SU-DHL-6 (cell line): ENCODE data around the gene SNX1.

Source experiments
- H2AFZ ChIP-seq: fragments of 200-600 bp; sonication (generic); 2 replicates; pipeline ENCODE4 v1.6.1; 2014; ENCODE audit warnings: low read depth, mild to moderate bottlenecking, moderate library complexity, mixed read lengths, antibody characterized with exemption, low read length; ENCODE audit not compliant: severe bottlenecking
- H3F3A ChIP-seq: fragments of 200-600 bp; shearing (Covaris generic); 2 replicates; pipeline ENCODE4 v1.6.0; 2016; ENCODE audit warnings: antibody characterized with exemption, mild to moderate bottlenecking; ENCODE audit not compliant: insufficient read depth
- H3K27ac ChIP-seq: fragments of 200-600 bp; sonication (generic); 2 replicates; pipeline ENCODE4 v1.5.1; 2016; ENCODE audit warnings: low read depth, mild to moderate bottlenecking, low read length, moderate library complexity, mixed read lengths
- H3K27me3 ChIP-seq: fragments of 200-600 bp; sonication (generic), shearing (Covaris generic); 2 replicates; pipeline ENCODE4 v1.6.0; 2014; ENCODE audit warnings: mild to moderate bottlenecking, low read length
- H3K36me3 ChIP-seq: fragments of 200-600 bp; sonication (generic); 2 replicates; pipeline ENCODE4 v1.6.1; 2014; ENCODE audit warnings: mild to moderate bottlenecking, low read length, mixed read lengths
- H3K4me2 ChIP-seq: fragments of 300-600, 200-600 bp; shearing (Covaris generic), sonication (generic); 2 replicates; pipeline ENCODE4 v1.6.0; 2014; ENCODE audit warnings: low read length, low read depth, mild to moderate bottlenecking; ENCODE audit not compliant: poor library complexity, severe bottlenecking
- H3K4me3 ChIP-seq: fragments of 200-600 bp; sonication (generic); 2 replicates; pipeline ENCODE4 v1.5.1; 2014; ENCODE audit warnings: antibody characterized with exemption, low read length, mild to moderate bottlenecking, mixed read lengths; ENCODE audit not compliant: insufficient read depth, poor library complexity, severe bottlenecking
- H3K79me2 ChIP-seq: fragments of 200-600 bp; sonication (generic); 2 replicates; pipeline ENCODE4 v1.6.1; 2014; ENCODE audit warnings: mild to moderate bottlenecking, low read length, moderate library complexity; ENCODE audit not compliant: insufficient read depth
- H3K9ac ChIP-seq: fragments of 200-600 bp; sonication (generic); 2 replicates; pipeline ENCODE4 v1.7.0; 2014; ENCODE audit warnings: mild to moderate bottlenecking, low read length
- H3K9me2 ChIP-seq: fragments of 200-600 bp; sonication (generic); replicated peaks from 2 replicates; pipeline ENCODE4 v1.6.1; 2014; ENCODE audit warnings: low read length; ENCODE audit not compliant: insufficient read depth
- H3K9me3 ChIP-seq: fragments of 200-600 bp; sonication (generic); 2 replicates; pipeline ENCODE4 v1.6.1; 2014; ENCODE audit warnings: low read length, mixed read lengths; ENCODE audit not compliant: insufficient read depth
- H4K20me1 ChIP-seq: fragments of 200-600 bp; sonication (generic); 2 replicates; pipeline ENCODE4 v1.6.1; 2014; ENCODE audit warnings: low read depth, mild to moderate bottlenecking, antibody characterized with exemption, low read length, moderate library complexity, mixed read lengths
- EZH2phosphoT487 ChIP-seq: fragments of 200-600 bp; sonication (generic), shearing (Covaris generic); conservative IDR thresholded peaks from 2 replicates; pipeline ENCODE4 v1.6.1; 2018; ENCODE audit warnings: mild to moderate bottlenecking, antibody characterized with exemption, low read length, moderate library complexity, mixed read lengths
- TF ChIP-seq, protein P1 (sequence below): fragments of 200-600 bp; sonication (generic); IDR thresholded peaks from one replicate; pipeline ENCODE4 v1.5.1; 2017; ENCODE audit warnings: antibody characterized with exemption, mild to moderate bottlenecking, low read length, moderate library complexity; ENCODE audit not compliant: insufficient read depth, poor library complexity, severe bottlenecking

Gene SNX1

DNA sequence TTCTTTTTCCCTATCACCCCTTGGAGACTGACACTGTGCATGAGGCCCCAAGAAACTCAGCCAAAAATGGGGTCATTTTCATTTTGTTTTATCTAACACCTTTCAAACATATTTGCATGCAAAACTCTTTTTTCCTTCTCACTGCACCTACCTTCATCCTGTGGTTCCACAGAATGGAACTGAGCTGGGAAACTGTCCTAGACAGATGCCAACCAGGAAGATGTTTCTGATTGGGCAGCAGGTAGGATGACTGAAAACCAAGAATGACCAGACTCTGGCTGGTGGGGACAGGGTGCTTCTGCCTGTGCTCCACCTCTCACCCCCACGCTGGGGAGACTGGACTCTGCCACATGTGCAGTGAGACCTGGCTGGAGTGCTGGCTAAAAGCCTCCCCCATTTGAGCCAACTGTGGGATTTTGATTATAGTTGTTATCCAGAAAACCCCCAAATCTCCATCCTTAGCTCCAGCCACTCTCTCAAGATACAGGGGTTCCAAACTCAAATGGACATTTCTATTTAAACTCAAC lies 61.9 kb downstream of the SNX1 start:
- no peak for TF ChIP-seq EZH2phosphoT487
- TF ChIP-seq, protein P1, sequence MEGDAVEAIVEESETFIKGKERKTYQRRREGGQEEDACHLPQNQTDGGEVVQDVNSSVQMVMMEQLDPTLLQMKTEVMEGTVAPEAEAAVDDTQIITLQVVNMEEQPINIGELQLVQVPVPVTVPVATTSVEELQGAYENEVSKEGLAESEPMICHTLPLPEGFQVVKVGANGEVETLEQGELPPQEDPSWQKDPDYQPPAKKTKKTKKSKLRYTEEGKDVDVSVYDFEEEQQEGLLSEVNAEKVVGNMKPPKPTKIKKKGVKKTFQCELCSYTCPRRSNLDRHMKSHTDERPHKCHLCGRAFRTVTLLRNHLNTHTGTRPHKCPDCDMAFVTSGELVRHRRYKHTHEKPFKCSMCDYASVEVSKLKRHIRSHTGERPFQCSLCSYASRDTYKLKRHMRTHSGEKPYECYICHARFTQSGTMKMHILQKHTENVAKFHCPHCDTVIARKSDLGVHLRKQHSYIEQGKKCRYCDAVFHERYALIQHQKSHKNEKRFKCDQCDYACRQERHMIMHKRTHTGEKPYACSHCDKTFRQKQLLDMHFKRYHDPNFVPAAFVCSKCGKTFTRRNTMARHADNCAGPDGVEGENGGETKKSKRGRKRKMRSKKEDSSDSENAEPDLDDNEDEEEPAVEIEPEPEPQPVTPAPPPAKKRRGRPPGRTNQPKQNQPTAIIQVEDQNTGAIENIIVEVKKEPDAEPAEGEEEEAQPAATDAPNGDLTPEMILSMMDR, result no peak
- H3K27ac ChIP-seq, result no peak overlapping the region
- peaks cover 52% of the 10 kb centered on the region for H3F3A ChIP-seq
- no peak overlapping the region for H2AFZ ChIP-seq
- no peaks in the 10 kb centered on the region for H3K9me3 ChIP-seq
- H3K79me2 ChIP-seq, result peaks cover 20% of the 10 kb centered on the region
- no peak overlapping the region for H3K4me3 ChIP-seq
- H3K27me3 ChIP-seq, result no peaks in the 10 kb centered on the region
- no peaks in the 10 kb centered on the region for H3K9me2 ChIP-seq
- no peak overlapping the region for H3K9ac ChIP-seq
- H3K4me2 ChIP-seq, result no peak overlapping the region
- no peaks in the 10 kb centered on the region; the same call in 1 of the 2 replicates for H4K20me1 ChIP-seq
- peaks cover 6% of the 10 kb centered on the region; the same call in 1 of the 2 replicates for H3K36me3 ChIP-seq

DNA sequence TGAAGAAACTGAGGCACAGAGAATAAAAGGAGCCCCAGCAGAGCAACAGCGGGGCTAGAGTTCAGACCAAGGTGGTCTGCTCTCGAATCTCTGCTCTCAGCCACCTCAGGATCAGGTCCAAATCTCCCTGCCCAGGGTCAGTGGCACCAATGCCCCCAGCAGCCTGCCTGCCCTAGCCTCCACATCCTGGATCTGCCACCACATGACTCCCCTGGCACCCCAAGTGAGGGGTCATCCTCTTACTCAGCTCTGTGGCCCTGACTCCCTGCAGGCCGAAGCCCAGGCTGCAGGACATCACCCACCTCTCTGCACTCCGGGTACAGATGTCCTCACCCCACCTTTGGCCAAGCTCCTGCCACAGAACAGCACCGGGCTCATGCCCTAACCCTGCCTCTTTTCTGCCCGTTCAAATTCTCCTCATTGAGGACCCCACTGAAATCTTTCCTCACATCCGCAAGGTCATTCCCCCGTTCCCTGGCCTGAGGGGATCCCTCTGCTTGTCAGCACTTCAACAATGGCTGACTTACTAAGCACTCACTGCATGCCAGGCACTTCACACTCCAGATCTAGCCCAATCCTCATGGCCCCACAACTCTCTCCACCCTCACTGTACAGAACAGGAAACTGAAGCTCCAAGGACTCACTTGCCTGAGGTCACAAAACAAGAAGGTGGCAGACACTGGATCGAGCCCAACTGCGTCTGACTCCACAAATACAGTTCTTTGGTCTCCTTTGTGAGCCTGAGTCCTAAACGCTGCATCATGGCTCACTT lies 62.8 kb downstream of the SNX1 start:
- H3K36me3 ChIP-seq, result peaks cover 6% of the 10 kb centered on the region; the same call in 1 of the 2 replicates
- no peak overlapping the region for H3K4me2 ChIP-seq
- peaks cover 45% of the 10 kb centered on the region for H3F3A ChIP-seq
- H3K9me2 ChIP-seq, result no peaks in the 10 kb centered on the region
- H2AFZ ChIP-seq, result no peak overlapping the region
- no peaks in the 10 kb centered on the region for H3K27me3 ChIP-seq
- no peak overlapping the region for H3K9ac ChIP-seq
- H3K9me3 ChIP-seq, result no peaks in the 10 kb centered on the region
- peaks cover 21% of the 10 kb centered on the region for H3K79me2 ChIP-seq
- no peak overlapping the region for H3K27ac ChIP-seq
- no peaks in the 10 kb centered on the region; the same call in 1 of the 2 replicates for H4K20me1 ChIP-seq
- no peak overlapping the region for H3K4me3 ChIP-seq
- TF ChIP-seq, protein P1, result no peak
- TF ChIP-seq EZH2phosphoT487, result no peak

DNA sequence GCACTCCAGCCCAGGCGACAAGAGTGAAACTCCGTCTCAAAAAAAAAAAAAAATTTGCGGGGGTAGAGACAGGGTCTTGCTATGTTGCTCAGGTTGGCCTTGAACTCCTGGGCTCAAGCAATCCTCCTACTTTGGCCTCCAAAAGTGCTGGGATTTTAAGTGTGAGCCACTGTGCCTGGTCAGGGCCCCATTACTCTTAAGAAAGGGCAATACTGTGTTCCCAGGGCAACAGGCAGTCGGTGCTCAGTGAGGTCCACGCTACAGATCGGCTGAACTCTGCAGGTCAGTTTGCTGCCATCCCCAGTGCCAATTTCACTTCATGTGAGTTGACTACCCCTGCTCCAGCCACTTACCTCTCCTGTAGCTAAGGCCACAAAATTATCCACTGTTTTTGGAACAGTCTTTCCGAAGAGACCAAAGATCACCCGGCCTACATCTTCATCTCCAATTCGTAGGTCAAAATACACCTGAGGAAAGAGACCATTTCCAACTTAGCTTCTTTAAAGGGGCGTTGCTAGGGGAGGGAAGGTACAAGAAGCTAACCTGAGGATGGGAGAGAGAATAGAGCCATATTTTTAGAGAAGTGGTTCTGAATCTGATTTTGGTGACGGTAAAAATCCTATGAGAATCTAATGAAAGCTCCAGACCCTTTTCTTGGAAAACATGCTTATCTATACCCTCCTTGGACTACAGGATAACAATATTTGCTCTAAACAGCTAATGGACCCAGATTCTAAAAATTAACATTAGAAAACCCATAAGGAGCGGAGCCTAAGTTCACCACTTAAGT lies 66.1 kb downstream of the SNX1 start:
- Histone ChIP-seq H3K9me3 (no peaks in the 10 kb centered on the region), H3K27ac (peak overlapping the region; percentile 59), H3K9ac (peak overlapping the region; percentile 89), H3F3A (peaks cover 35% of the 10 kb centered on the region), H3K36me3 (peaks cover 6% of the 10 kb centered on the region; the same call in 1 of the 2 replicates), H3K4me2 (peak overlapping the region; percentile 83), H3K9me2 (no peaks in the 10 kb centered on the region), H3K79me2 (peaks cover 21% of the 10 kb centered on the region), H4K20me1 (no peaks in the 10 kb centered on the region; the same call in 1 of the 2 replicates), H2AFZ (no peak overlapping the region), H3K27me3 (no peaks in the 10 kb centered on the region), H3K4me3 (peak overlapping the region; percentile 95)
- no peak for TF ChIP-seq EZH2phosphoT487
- TF ChIP-seq, protein P1, result no peak
